ENCODE results near the gene TMEM14B.
A peak's percentile ranks its signal among the peaks of the same experiment; 100 is the strongest.
"Not testable (repeated sequence)": the region's sequence is repeated elsewhere in the genome, so short reads cannot be mapped to it uniquely, and the experiment has no call there.

The TMEM14B gene

DNA sequence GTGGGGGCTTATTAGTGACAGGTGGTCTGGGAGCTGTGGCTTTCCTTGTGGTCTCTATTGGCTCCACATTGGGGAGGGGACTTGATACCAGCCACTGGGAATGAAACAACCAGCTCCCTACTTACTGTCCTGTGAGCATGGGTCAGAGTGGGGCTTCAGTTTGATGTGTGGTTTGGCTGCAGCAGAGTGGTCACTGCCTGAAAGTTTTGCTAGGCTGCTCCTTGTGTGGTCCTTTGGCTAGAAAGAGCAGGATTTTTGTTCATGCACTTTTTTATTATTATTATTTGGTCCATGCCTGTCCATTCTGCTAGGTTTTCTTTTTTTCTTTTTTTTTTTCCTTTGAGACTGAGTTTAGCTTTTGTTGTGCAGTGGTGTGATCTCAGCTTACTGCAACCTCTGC is 7.5 kb upstream of the TMEM14B start:
- Histone ChIP-seq H3K79me1 (ENCODE audit: low read length) (no peaks in the 10 kb centered on the region), H3K23ac (ENCODE audit: low read length) (no peak overlapping the region), H2BK120ac (ENCODE audit: low read depth, low read length) (no peak overlapping the region), H3K9ac (ENCODE audit: low read length) (no peak overlapping the region), H4K5ac (ENCODE audit: low read length) (no peak overlapping the region), H3K18ac (ENCODE audit: low read length) (no peak overlapping the region), H3K36me3 (ENCODE audit: control insufficient read depth, insufficient read depth, low read length) (no peaks in the 10 kb centered on the region), H3K4ac (ENCODE audit: low read depth, low read length) (no peak overlapping the region), H3K79me2 (ENCODE audit: control insufficient read depth, insufficient read depth, low read length) (no peaks in the 10 kb centered on the region), H4K8ac (ENCODE audit: low read depth, low read length) (no peak overlapping the region), H3K27me3 (ENCODE audit: insufficient read depth, low read length, poor library complexity) (no peaks in the 10 kb centered on the region), H2BK5ac (ENCODE audit: low read length) (no peak overlapping the region), H3K4me1 (ENCODE audit: control insufficient read depth, low read depth, low read length) (no peaks in the 10 kb centered on the region), H3K27ac (ENCODE audit: low read depth, low read length) (no peak overlapping the region), H3K4me2 (ENCODE audit: low read length) (no peak overlapping the region), H2BK15ac (replicated peaks; ENCODE audit: low read depth) (no peak overlapping the region), H2AK5ac (ENCODE audit: low read length) (no peak overlapping the region), H3K4me3 (ENCODE audit: low read length) (no peak overlapping the region), H3K56ac (ENCODE audit: low read length) (no peak overlapping the region)
- no peak for DNase-seq

- H3K79me1 ChIP-seq (ENCODE audit: low read length); H3K36me3 ChIP-seq (ENCODE audit: control insufficient read depth, insufficient read depth, low read length); H3K27ac ChIP-seq (ENCODE audit: low read depth, low read length); H3K4me2 ChIP-seq (ENCODE audit: low read length); H3K23ac ChIP-seq (ENCODE audit: low read length); H2BK5ac ChIP-seq (ENCODE audit: low read length); DNase-seq; H3K27me3 ChIP-seq (ENCODE audit: insufficient read depth, low read length, poor library complexity); H3K18ac ChIP-seq (ENCODE audit: low read length); H3K79me2 ChIP-seq (ENCODE audit: control insufficient read depth, insufficient read depth, low read length); H3K56ac ChIP-seq (ENCODE audit: low read length); H2AK5ac ChIP-seq (ENCODE audit: low read length); H4K5ac ChIP-seq (ENCODE audit: low read length); H3K4me3 ChIP-seq (ENCODE audit: low read length); H2BK15ac ChIP-seq (replicated peaks; ENCODE audit: low read depth); H4K8ac ChIP-seq (ENCODE audit: low read depth, low read length); H3K4me1 ChIP-seq (ENCODE audit: control insufficient read depth, low read depth, low read length); H2BK120ac ChIP-seq (ENCODE audit: low read depth, low read length); H3K9ac ChIP-seq (ENCODE audit: low read length); H3K4ac ChIP-seq (ENCODE audit: low read depth, low read length): not testable (repeated sequence)
- no CpG with 5 or more reads among the region's 4 CpGs for WGBS (ENCODE audit: extremely low coverage, insufficient coverage, low lambda C conversion rate)
Observed at GRCh38 chr6:10741643-10742042, 6.0 kb upstream of the TMEM14B start.

DNA sequence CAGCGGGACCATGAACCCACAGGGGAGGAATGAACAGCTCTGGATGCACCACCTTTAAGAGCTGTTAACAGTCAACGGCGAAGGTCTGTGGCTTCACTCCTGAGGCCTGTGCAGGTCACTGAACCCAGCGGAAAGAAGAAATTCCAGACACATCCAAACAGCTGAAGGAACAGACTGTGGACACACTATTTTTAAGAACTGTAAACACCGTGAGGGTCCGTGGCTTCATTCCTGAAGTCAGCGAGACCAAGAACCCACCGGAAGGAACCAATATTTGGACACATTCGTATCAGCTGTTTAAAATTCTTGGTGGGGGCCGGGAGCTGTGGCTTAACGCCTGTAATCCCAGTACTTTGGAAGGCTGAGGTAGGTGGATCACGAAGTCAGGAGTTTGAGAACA is 5.4 kb upstream of the TMEM14B start:
- Histone ChIP-seq H3K4me3 (ENCODE audit: low read length) (no peak overlapping the region), H4K5ac (ENCODE audit: low read length) (no peak overlapping the region)
- WGBS (ENCODE audit: extremely low coverage, insufficient coverage, low lambda C conversion rate) = no CpG with 5 or more reads among the region's 12 CpGs

DNA sequence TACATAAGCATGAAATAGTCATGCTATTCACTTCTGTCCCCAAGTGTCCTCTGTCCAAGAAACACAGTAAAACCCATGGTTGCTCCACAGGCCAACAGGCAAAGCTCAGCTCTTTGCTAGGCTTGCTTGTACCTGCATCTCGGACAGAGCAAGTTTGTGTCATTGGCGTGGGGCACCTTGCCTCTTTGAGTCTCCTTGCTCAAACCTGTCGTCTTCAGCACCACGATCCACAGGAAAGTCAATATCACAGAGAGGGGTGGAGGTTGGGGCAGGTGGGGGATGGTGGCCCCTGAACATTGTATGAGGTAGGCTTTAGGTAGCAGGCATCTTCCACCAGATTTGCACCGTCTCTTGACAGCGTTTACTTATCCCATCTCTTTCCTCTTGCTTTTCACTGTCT is 4.1 kb upstream of the TMEM14B start:
- H3K27me3 ChIP-seq (ENCODE audit: insufficient read depth, low read length, poor library complexity) = no peaks in the 10 kb centered on the region
- H3K4me1 ChIP-seq (ENCODE audit: control insufficient read depth, low read depth, low read length) = peaks cover 4% of the 10 kb centered on the region
- H4K5ac ChIP-seq (ENCODE audit: low read length) = no peak overlapping the region
- no peaks in the 10 kb centered on the region for H3K36me3 ChIP-seq (ENCODE audit: control insufficient read depth, insufficient read depth, low read length)
- no peak overlapping the region for H3K4me2 ChIP-seq (ENCODE audit: low read length)
- no peak overlapping the region for H3K27ac ChIP-seq (ENCODE audit: low read depth, low read length)
- H3K18ac ChIP-seq (ENCODE audit: low read length) = no peak overlapping the region
- no peak for DNase-seq
- peaks cover 6% of the 10 kb centered on the region for H3K79me1 ChIP-seq (ENCODE audit: low read length)
- no peak overlapping the region for H2BK120ac ChIP-seq (ENCODE audit: low read depth, low read length)
- no peak overlapping the region for H2AK5ac ChIP-seq (ENCODE audit: low read length)
- no peak overlapping the region for H4K8ac ChIP-seq (ENCODE audit: low read depth, low read length)
- no peak overlapping the region for H2BK15ac ChIP-seq (replicated peaks; ENCODE audit: low read depth)
- H3K56ac ChIP-seq (ENCODE audit: low read length) = no peak overlapping the region
- no peak overlapping the region for H2BK5ac ChIP-seq (ENCODE audit: low read length)
- peaks cover 7% of the 10 kb centered on the region for H3K79me2 ChIP-seq (ENCODE audit: control insufficient read depth, insufficient read depth, low read length)
- no peak overlapping the region for H3K23ac ChIP-seq (ENCODE audit: low read length)
- WGBS (ENCODE audit: extremely low coverage, insufficient coverage, low lambda C conversion rate) = no CpG with 5 or more reads among the region's 6 CpGs
- no peak overlapping the region for H3K9ac ChIP-seq (ENCODE audit: low read length)
- H3K4ac ChIP-seq (ENCODE audit: low read depth, low read length) = no peak overlapping the region
- H3K4me3 ChIP-seq (ENCODE audit: low read length) = no peak overlapping the region

More for the DNA sequence above, 5.4 kb upstream of the TMEM14B start:
- H3K27me3 ChIP-seq (ENCODE audit: insufficient read depth, low read length, poor library complexity) = no peaks in the 10 kb centered on the region
- H3K4me1 ChIP-seq (ENCODE audit: control insufficient read depth, low read depth, low read length) = no peaks in the 10 kb centered on the region
- H3K9ac ChIP-seq (ENCODE audit: low read length) = no peak overlapping the region
- H3K4me2 ChIP-seq (ENCODE audit: low read length) = no peak overlapping the region
- H3K79me2 ChIP-seq (ENCODE audit: control insufficient read depth, insufficient read depth, low read length) = no peaks in the 10 kb centered on the region
- H4K8ac ChIP-seq (ENCODE audit: low read depth, low read length) = no peak overlapping the region
- no peak overlapping the region for H3K56ac ChIP-seq (ENCODE audit: low read length)
- H2AK5ac ChIP-seq (ENCODE audit: low read length) = no peak overlapping the region
- no peak overlapping the region for H3K18ac ChIP-seq (ENCODE audit: low read length)
- H2BK15ac ChIP-seq (replicated peaks; ENCODE audit: low read depth) = no peak overlapping the region
- H3K36me3 ChIP-seq (ENCODE audit: control insufficient read depth, insufficient read depth, low read length) = no peaks in the 10 kb centered on the region
- DNase-seq = no peak
- no peak overlapping the region for H3K27ac ChIP-seq (ENCODE audit: low read depth, low read length)
- H3K79me1 ChIP-seq (ENCODE audit: low read length) = no peaks in the 10 kb centered on the region
- H2BK5ac ChIP-seq (ENCODE audit: low read length) = no peak overlapping the region
- H3K4ac ChIP-seq (ENCODE audit: low read depth, low read length) = no peak overlapping the region
- H2BK120ac ChIP-seq (ENCODE audit: low read depth, low read length) = no peak overlapping the region
- H3K23ac ChIP-seq (ENCODE audit: low read length) = no peak overlapping the region

GRCh38 chr6:10745116-10745515 is 2.5 kb upstream of the TMEM14B start:
- H3K18ac ChIP-seq (ENCODE audit: low read length) = no peak overlapping the region
- no peak overlapping the region for H4K5ac ChIP-seq (ENCODE audit: low read length)
- H3K4ac ChIP-seq (ENCODE audit: low read depth, low read length) = no peak overlapping the region

GRCh38 chr6:10746915-10747250 is 722 bp upstream of the TMEM14B start:
- H2AK5ac ChIP-seq (ENCODE audit: low read length) = no peak overlapping the region
- peak overlapping the region; percentile 29 for H3K56ac ChIP-seq (ENCODE audit: low read length)
- H4K5ac ChIP-seq (ENCODE audit: low read length) = no peak overlapping the region
- H2BK5ac ChIP-seq (ENCODE audit: low read length) = no peak overlapping the region
- H2BK15ac ChIP-seq (replicated peaks; ENCODE audit: low read depth) = no peak overlapping the region
- peak overlapping the region; percentile 39 for H3K9ac ChIP-seq (ENCODE audit: low read length)
- H3K79me1 ChIP-seq (ENCODE audit: low read length) = peaks cover 15% of the 10 kb centered on the region
- H3K18ac ChIP-seq (ENCODE audit: low read length) = no peak overlapping the region
- H2BK120ac ChIP-seq (ENCODE audit: low read depth, low read length) = no peak overlapping the region
- H4K8ac ChIP-seq (ENCODE audit: low read depth, low read length) = no peak overlapping the region
- WGBS (ENCODE audit: extremely low coverage, insufficient coverage, low lambda C conversion rate) = no CpG with 5 or more reads among the region's 9 CpGs
- H3K27ac ChIP-seq (ENCODE audit: low read depth, low read length) = no peak overlapping the region
- H3K36me3 ChIP-seq (ENCODE audit: control insufficient read depth, insufficient read depth, low read length) = no peaks in the 10 kb centered on the region
- peaks cover 26% of the 10 kb centered on the region for H3K79me2 ChIP-seq (ENCODE audit: control insufficient read depth, insufficient read depth, low read length)
- H3K27me3 ChIP-seq (ENCODE audit: insufficient read depth, low read length, poor library complexity) = no peaks in the 10 kb centered on the region
- no peak overlapping the region for H3K23ac ChIP-seq (ENCODE audit: low read length)
- H3K4me1 ChIP-seq (ENCODE audit: control insufficient read depth, low read depth, low read length) = peaks cover 7% of the 10 kb centered on the region
- no peak overlapping the region for H3K4ac ChIP-seq (ENCODE audit: low read depth, low read length)
- peak overlapping the region; percentile 10 for H3K4me2 ChIP-seq (ENCODE audit: low read length)
- no peak for DNase-seq
- H3K4me3 ChIP-seq (ENCODE audit: low read length) = no peak overlapping the region

More at GRCh38 chr6:10745116-10745515, 2.5 kb upstream of the TMEM14B start:
- Histone ChIP-seq H2AK5ac (ENCODE audit: low read length) (no peak overlapping the region), H3K9ac (ENCODE audit: low read length) (no peak overlapping the region), H3K4me2 (ENCODE audit: low read length) (no peak overlapping the region), H3K4me3 (ENCODE audit: low read length) (no peak overlapping the region), H3K79me1 (ENCODE audit: low read length) (peaks cover 11% of the 10 kb centered on the region), H3K79me2 (ENCODE audit: control insufficient read depth, insufficient read depth, low read length) (peaks cover 20% of the 10 kb centered on the region), H3K4me1 (ENCODE audit: control insufficient read depth, low read depth, low read length) (peaks cover 7% of the 10 kb centered on the region), H3K27me3 (ENCODE audit: insufficient read depth, low read length, poor library complexity) (no peaks in the 10 kb centered on the region), H2BK5ac (ENCODE audit: low read length) (no peak overlapping the region), H3K23ac (ENCODE audit: low read length) (no peak overlapping the region), H3K27ac (ENCODE audit: low read depth, low read length) (no peak overlapping the region), H3K36me3 (ENCODE audit: control insufficient read depth, insufficient read depth, low read length) (no peaks in the 10 kb centered on the region), H2BK120ac (ENCODE audit: low read depth, low read length) (no peak overlapping the region), H4K8ac (ENCODE audit: low read depth, low read length) (no peak overlapping the region), H3K56ac (ENCODE audit: low read length) (no peak overlapping the region), H2BK15ac (replicated peaks; ENCODE audit: low read depth) (no peak overlapping the region)
- no peak for DNase-seq
- WGBS (ENCODE audit: extremely low coverage, insufficient coverage, low lambda C conversion rate) = no CpG with 5 or more reads among the region's 5 CpGs
